Right hindlimb (tissue), 1 donor: Measurements from ENCODE around the gene MR1.
"Not testable (repeated sequence)": the region's sequence is repeated elsewhere in the genome, so short reads cannot be mapped to it uniquely, and the experiment has no call there.

Experiments
- DNase-seq: peaks from one replicate; pipeline ENCODE4 v3.0.0-alpha.2; 2018

MR1 gene

GRCh38 chr1:181033128-181033798 is 520 bp upstream of the MR1 start:
- DNase-seq, result no peak

GRCh38 chr1:181035210-181035609 is 1.4 kb downstream of the MR1 start:
- not testable (repeated sequence) for DNase-seq

GRCh38 chr1:181036107-181036836 is 2.5 kb downstream of the MR1 start:
- no peak for DNase-seq

GRCh38 chr1:181037386-181037785 is 3.6 kb downstream of the MR1 start:
- DNase-seq, result no peak

- DNase-seq, result peak; percentile 38
Measured at GRCh38 chr1:181038399-181038873, 4.7 kb downstream of the MR1 start.

- no peak for DNase-seq
Measured at GRCh38 chr1:181040284-181040865, 6.6 kb downstream of the MR1 start.

GRCh38 chr1:181043025-181043888 is 9.5 kb downstream of the MR1 start:
- no peak for DNase-seq

GRCh38 chr1:181044449-181044966 is 10.7 kb downstream of the MR1 start:
- DNase-seq, result no peak

GRCh38 chr1:181045946-181046345 is 12.2 kb downstream of the MR1 start:
- not testable (repeated sequence) for DNase-seq

GRCh38 chr1:181049378-181049777 is 15.6 kb downstream of the MR1 start:
- no peak for DNase-seq

- no peak for DNase-seq
Measured at GRCh38 chr1:181050922-181051321, 17.1 kb downstream of the MR1 start.

- DNase-seq, result no peak
Measured at GRCh38 chr1:181056560-181056959, 22.8 kb downstream of the MR1 start.

- DNase-seq, result no peak
Measured at GRCh38 chr1:181057079-181057478, 23.3 kb downstream of the MR1 start.

- DNase-seq, result no peak
Measured at GRCh38 chr1:181059435-181059834, 25.7 kb downstream of the MR1 start.

- no peak for DNase-seq
Measured at GRCh38 chr1:181060066-181060465, 26.3 kb downstream of the MR1 start.

- not testable (repeated sequence) for DNase-seq
Measured at GRCh38 chr1:181060947-181061346, 27.2 kb downstream of the MR1 start.

- DNase-seq, result no peak
Measured at GRCh38 chr1:181061487-181061886, 27.7 kb downstream of the MR1 start.

GRCh38 chr1:181061891-181062835 is 28.4 kb downstream of the MR1 start:
- peak; percentile 36 for DNase-seq

GRCh38 chr1:181062836-181063428 is 29.1 kb downstream of the MR1 start:
- no peak for DNase-seq

GRCh38 chr1:181064011-181064623 is 30.3 kb downstream of the MR1 start:
- no peak for DNase-seq

- DNase-seq, result no peak
Measured at GRCh38 chr1:181064702-181065101, 30.9 kb downstream of the MR1 start.
